Measurements from ENCODE around the gene GNAZ.

GRCh38 chr22:23090457-23090835 is 20.1 kb downstream of the GNAZ start:
- TF ChIP-seq CTCF (IDR thresholded peaks at IDR 0.05; ENCODE audit: low read depth, low read length, missing input control) (no peak), TAF1 (conservative IDR thresholded peaks at IDR 0.05) (no peak), MAX (IDR thresholded peaks at IDR 0.05) (no peak), GABPA (IDR thresholded peaks at IDR 0.05 in 1 of 2, conservative IDR thresholded peaks at IDR 0.05 in 1 of 2) (no peak), REST (IDR thresholded peaks at IDR 0.05) (no peak), YY1 (IDR thresholded peaks at IDR 0.05) (no peak), ATF3 (IDR thresholded peaks at IDR 0.05) (no peak), RAD21 (IDR thresholded peaks at IDR 0.05) (no peak), EGR1 (IDR thresholded peaks at IDR 0.05; ENCODE audit: low read depth in 2 of 2) (no peak), SP1 (IDR thresholded peaks at IDR 0.05) (no peak), ZBTB33 (IDR thresholded peaks at IDR 0.05) (no peak), RXRA (IDR thresholded peaks at IDR 0.05) (no peak), JUND (IDR thresholded peaks at IDR 0.05) (no peak), HNF4G (IDR thresholded peaks at IDR 0.05) (no peak)
